ENCODE data around the gene PTCD2.

PTCD2 gene

DNA sequence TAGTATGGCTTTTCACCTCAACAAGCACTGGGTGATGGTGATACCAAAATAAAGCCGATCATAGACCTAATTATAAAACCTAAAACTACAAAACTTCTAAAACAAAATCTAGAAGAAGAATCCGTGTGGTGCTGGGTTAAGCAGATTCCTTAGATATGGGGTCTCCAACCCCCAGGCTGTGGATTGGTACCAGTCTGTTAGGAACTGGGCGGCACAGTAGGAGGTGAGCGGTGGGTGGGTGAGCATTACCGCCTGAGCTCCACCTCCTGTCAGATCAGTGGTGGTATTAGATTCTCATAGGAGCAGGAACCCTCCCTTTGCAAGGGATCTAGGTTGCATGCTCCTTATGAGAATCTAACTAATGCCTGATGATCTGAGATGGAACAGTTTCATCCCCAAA lies 33.4 kb upstream of the PTCD2 start:
- Histone ChIP-seq H3K9me3 (ENCODE audit: low read length) (no peaks in the 10 kb centered on the region), H3K9ac (ENCODE audit: low read length) (no peak overlapping the region), H3K4me1 (ENCODE audit: insufficient read depth, low read length, severe bottlenecking) (peaks cover 74% of the 10 kb centered on the region), H3K36me3 (ENCODE audit: insufficient read depth, low read length) (peaks cover 56% of the 10 kb centered on the region), H3K9me2 (ENCODE audit: low read depth, low read length) (no peaks in the 10 kb centered on the region), H3K27ac (ENCODE audit: low read depth, low read length, poor library complexity, severe bottlenecking) (peak overlapping the region; percentile 27), H3K4me3 (ENCODE audit: low read depth, low read length, poor library complexity, severe bottlenecking) (no peak overlapping the region), H3F3A (ENCODE audit: insufficient read depth, low read length) (no peaks in the 10 kb centered on the region), H3K4me2 (ENCODE audit: low read length) (no peak overlapping the region), H4K20me1 (ENCODE audit: insufficient read depth, low read length) (no peaks in the 10 kb centered on the region), H3K79me2 (ENCODE audit: insufficient read depth, low read length) (peaks cover 1% of the 10 kb centered on the region; the same call in 1 of the 2 replicates), H3K27me3 (ENCODE audit: insufficient read depth, low read length) (no peaks in the 10 kb centered on the region), H2AFZ (ENCODE audit: low read length) (no peak overlapping the region)
- TF ChIP-seq, protein P1, sequence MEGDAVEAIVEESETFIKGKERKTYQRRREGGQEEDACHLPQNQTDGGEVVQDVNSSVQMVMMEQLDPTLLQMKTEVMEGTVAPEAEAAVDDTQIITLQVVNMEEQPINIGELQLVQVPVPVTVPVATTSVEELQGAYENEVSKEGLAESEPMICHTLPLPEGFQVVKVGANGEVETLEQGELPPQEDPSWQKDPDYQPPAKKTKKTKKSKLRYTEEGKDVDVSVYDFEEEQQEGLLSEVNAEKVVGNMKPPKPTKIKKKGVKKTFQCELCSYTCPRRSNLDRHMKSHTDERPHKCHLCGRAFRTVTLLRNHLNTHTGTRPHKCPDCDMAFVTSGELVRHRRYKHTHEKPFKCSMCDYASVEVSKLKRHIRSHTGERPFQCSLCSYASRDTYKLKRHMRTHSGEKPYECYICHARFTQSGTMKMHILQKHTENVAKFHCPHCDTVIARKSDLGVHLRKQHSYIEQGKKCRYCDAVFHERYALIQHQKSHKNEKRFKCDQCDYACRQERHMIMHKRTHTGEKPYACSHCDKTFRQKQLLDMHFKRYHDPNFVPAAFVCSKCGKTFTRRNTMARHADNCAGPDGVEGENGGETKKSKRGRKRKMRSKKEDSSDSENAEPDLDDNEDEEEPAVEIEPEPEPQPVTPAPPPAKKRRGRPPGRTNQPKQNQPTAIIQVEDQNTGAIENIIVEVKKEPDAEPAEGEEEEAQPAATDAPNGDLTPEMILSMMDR (IDR thresholded peaks at IDR 0.05; ENCODE audit: low read length): no peak
- no peak for TF ChIP-seq EZH2 (IDR thresholded peaks at IDR 0.05; ENCODE audit: borderline replicate concordance, low read length)

DNA sequence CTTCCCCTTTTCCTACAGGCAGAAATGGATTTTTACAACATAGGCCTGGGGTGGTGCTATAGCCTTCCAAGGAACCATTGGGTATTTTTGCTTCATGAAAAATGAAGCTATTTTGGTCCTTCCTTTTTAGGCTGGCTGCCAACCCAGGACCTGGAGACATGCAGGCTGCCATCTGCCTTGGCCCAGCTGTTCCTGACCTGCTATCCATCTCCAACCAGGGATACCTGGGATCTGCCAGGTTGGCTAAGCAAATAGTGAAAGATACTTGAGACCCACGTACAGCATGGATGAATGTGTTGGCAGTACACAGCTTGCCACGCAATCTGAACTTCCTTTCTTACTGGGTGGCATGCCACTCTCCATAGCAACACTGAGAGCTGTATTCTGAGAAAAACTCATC lies 31.2 kb upstream of the PTCD2 start:
- H4K20me1 ChIP-seq (ENCODE audit: insufficient read depth, low read length): no peaks in the 10 kb centered on the region
- no peak overlapping the region for H3K4me3 ChIP-seq (ENCODE audit: low read depth, low read length, poor library complexity, severe bottlenecking)
- peaks cover 5% of the 10 kb centered on the region; the same call in 1 of the 2 replicates for H3K79me2 ChIP-seq (ENCODE audit: insufficient read depth, low read length)
- H2AFZ ChIP-seq (ENCODE audit: low read length): no peak overlapping the region
- 0 out of 2 replicates have a peak, but pooled peaks cover 5% of the 10 kb centered on the region for H3F3A ChIP-seq (ENCODE audit: insufficient read depth, low read length)
- no peak overlapping the region for H3K9ac ChIP-seq (ENCODE audit: low read length)
- H3K9me2 ChIP-seq (ENCODE audit: low read depth, low read length): no peaks in the 10 kb centered on the region
- TF ChIP-seq, protein P1 (IDR thresholded peaks at IDR 0.05; ENCODE audit: low read length): no peak
- no peak for TF ChIP-seq EZH2 (IDR thresholded peaks at IDR 0.05; ENCODE audit: borderline replicate concordance, low read length)
- no peaks in the 10 kb centered on the region for H3K9me3 ChIP-seq (ENCODE audit: low read length)
- H3K27me3 ChIP-seq (ENCODE audit: insufficient read depth, low read length): no peaks in the 10 kb centered on the region
- H3K36me3 ChIP-seq (ENCODE audit: insufficient read depth, low read length): peaks cover 44% of the 10 kb centered on the region
- peaks cover 76% of the 10 kb centered on the region for H3K4me1 ChIP-seq (ENCODE audit: insufficient read depth, low read length, severe bottlenecking)
- H3K27ac ChIP-seq (ENCODE audit: low read depth, low read length, poor library complexity, severe bottlenecking): peak overlapping the region; percentile 95
- no peak overlapping the region for H3K4me2 ChIP-seq (ENCODE audit: low read length)

- Histone ChIP-seq H3K79me2 (ENCODE audit: insufficient read depth, low read length) (peaks cover 9% of the 10 kb centered on the region; the same call in 1 of the 2 replicates), H3K9me3 (ENCODE audit: low read length) (no peaks in the 10 kb centered on the region), H3K4me1 (ENCODE audit: insufficient read depth, low read length, severe bottlenecking) (peaks cover 78% of the 10 kb centered on the region), H3K9me2 (ENCODE audit: low read depth, low read length) (no peaks in the 10 kb centered on the region), H3F3A (ENCODE audit: insufficient read depth, low read length) (0 out of 2 replicates have a peak, but pooled peaks cover 5% of the 10 kb centered on the region), H3K36me3 (ENCODE audit: insufficient read depth, low read length) (peaks cover 48% of the 10 kb centered on the region), H3K4me2 (ENCODE audit: low read length) (peak overlapping the region; percentile 38), H3K9ac (ENCODE audit: low read length) (peak overlapping the region; percentile 48), H3K27ac (ENCODE audit: low read depth, low read length, poor library complexity, severe bottlenecking) (peak overlapping the region; percentile 95), H2AFZ (ENCODE audit: low read length) (no peak overlapping the region), H3K4me3 (ENCODE audit: low read depth, low read length, poor library complexity, severe bottlenecking) (no peak overlapping the region), H4K20me1 (ENCODE audit: insufficient read depth, low read length) (no peaks in the 10 kb centered on the region), H3K27me3 (ENCODE audit: insufficient read depth, low read length) (no peaks in the 10 kb centered on the region)
- TF ChIP-seq EZH2 (IDR thresholded peaks at IDR 0.05; ENCODE audit: borderline replicate concordance, low read length): no peak
- TF ChIP-seq, protein P1 (IDR thresholded peaks at IDR 0.05; ENCODE audit: low read length): no peak
These were observed 29.6 kb upstream of the PTCD2 start for GRCh38 chr5:72290356-72291133.

Data from OCI-LY1 (cell line).